NT2/D1 (cell line): Measurements from ENCODE around the gene MAN2B1.

Experiments used
- SUZ12 ChIP-seq: IDR thresholded peaks from 2 replicates; pipeline ENCODE4 v1.6.1; 2011; ENCODE audit not compliant: insufficient read length, insufficient read depth; ENCODE audit errors: extremely low read depth
- YY1 ChIP-seq: IDR thresholded peaks from 2 replicates; pipeline ENCODE4 v1.6.1; 2011; ENCODE audit not compliant: insufficient read length, insufficient read depth
- ZNF274 ChIP-seq: IDR thresholded peaks from 2 replicates; pipeline ENCODE4 v1.6.1; 2011; ENCODE audit warnings: mild to moderate bottlenecking, low read depth, low read length

GRCh38 chr19:12623361-12624031 lies 43.0 kb downstream of the MAN2B1 start:
- no peak for TF ChIP-seq ZNF274
- TF ChIP-seq YY1 = no peak
- TF ChIP-seq SUZ12 = no peak
